ENCODE measurements around the gene SMAD2. TPM values are rescaled to one million over a fixed set of nuclear protein-coding genes. Genes with fewer than 3 reads are reported as not detected.

The SMAD2 gene
- total and polyA plus RNA-seq, 9 of the 15 experiments (the other 6 are each of a cell fraction or from before 2014, with no cell fraction given) = 9.2 to 49.6 (median 33.7) TPM

- TF ChIP-seq, protein P1, sequence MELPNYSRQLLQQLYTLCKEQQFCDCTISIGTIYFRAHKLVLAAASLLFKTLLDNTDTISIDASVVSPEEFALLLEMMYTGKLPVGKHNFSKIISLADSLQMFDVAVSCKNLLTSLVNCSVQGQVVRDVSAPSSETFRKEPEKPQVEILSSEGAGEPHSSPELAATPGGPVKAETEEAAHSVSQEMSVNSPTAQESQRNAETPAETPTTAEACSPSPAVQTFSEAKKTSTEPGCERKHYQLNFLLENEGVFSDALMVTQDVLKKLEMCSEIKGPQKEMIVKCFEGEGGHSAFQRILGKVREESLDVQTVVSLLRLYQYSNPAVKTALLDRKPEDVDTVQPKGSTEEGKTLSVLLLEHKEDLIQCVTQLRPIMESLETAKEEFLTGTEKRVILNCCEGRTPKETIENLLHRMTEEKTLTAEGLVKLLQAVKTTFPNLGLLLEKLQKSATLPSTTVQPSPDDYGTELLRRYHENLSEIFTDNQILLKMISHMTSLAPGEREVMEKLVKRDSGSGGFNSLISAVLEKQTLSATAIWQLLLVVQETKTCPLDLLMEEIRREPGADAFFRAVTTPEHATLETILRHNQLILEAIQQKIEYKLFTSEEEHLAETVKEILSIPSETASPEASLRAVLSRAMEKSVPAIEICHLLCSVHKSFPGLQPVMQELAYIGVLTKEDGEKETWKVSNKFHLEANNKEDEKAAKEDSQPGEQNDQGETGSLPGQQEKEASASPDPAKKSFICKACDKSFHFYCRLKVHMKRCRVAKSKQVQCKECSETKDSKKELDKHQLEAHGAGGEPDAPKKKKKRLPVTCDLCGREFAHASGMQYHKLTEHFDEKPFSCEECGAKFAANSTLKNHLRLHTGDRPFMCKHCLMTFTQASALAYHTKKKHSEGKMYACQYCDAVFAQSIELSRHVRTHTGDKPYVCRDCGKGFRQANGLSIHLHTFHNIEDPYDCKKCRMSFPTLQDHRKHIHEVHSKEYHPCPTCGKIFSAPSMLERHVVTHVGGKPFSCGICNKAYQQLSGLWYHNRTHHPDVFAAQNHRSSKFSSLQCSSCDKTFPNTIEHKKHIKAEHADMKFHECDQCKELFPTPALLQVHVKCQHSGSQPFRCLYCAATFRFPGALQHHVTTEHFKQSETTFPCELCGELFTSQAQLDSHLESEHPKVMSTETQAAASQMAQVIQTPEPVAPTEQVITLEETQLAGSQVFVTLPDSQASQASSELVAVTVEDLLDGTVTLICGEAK (IDR thresholded peaks at IDR 0.05) = no peak
- TF ChIP-seq, protein P1 (CRISPR knock-in tag; IDR thresholded peaks at IDR 0.05) = peak; percentile 45; the same call in 1 of the 2 replicates
- TF ChIP-seq CXXC5 (CRISPR knock-in tag; IDR thresholded peaks at IDR 0.05) = peak; percentile 89
- no peak for TF ChIP-seq CCAR2 (IDR thresholded peaks at IDR 0.05; ENCODE audit: low read depth, low read length)
- TF ChIP-seq WHSC1 (IDR thresholded peaks at IDR 0.05; ENCODE audit: low read length) = no peak
- TF ChIP-seq, protein P2, sequence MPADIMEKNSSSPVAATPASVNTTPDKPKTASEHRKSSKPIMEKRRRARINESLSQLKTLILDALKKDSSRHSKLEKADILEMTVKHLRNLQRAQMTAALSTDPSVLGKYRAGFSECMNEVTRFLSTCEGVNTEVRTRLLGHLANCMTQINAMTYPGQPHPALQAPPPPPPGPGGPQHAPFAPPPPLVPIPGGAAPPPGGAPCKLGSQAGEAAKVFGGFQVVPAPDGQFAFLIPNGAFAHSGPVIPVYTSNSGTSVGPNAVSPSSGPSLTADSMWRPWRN (IDR thresholded peaks at IDR 0.05; ENCODE audit: low read depth) = peak; percentile 15; the same call in 1 of the 2 replicates
- peak; percentile 96 for TF ChIP-seq PKNOX1 (IDR thresholded peaks at IDR 0.05)
- peak; percentile 45 for TF ChIP-seq PHF20 (IDR thresholded peaks at IDR 0.05; ENCODE audit: partially characterized antibody)
- no peak for TF ChIP-seq NCOA6 (IDR thresholded peaks at IDR 0.05)
- TF ChIP-seq E2F3 (CRISPR knock-in tag; IDR thresholded peaks at IDR 0.05) = peak; percentile 84; the same call in 1 of the 2 replicates
- TF ChIP-seq ZC3H11A (IDR thresholded peaks at IDR 0.05; ENCODE audit: low read depth, low read length) = no peak
- TF ChIP-seq NR1H2 (CRISPR knock-in tag; IDR thresholded peaks at IDR 0.05) = no peak
- TF ChIP-seq ZNF583 (CRISPR knock-in tag; IDR thresholded peaks at IDR 0.05) = no peak
- TF ChIP-seq CCNT2 (IDR thresholded peaks at IDR 0.05; ENCODE audit: borderline replicate concordance, extremely low read depth, insufficient read length, low read depth, low read length) = peak; percentile 13
- TF ChIP-seq SMARCA4 (IDR thresholded peaks at IDR 0.05) = no peak
- TF ChIP-seq HDGF (IDR thresholded peaks at IDR 0.05) = no peak
- no peak for TF ChIP-seq TCF7 (IDR thresholded peaks at IDR 0.05; ENCODE audit: borderline replicate concordance)
- TF ChIP-seq PTBP1 (IDR thresholded peaks at IDR 0.05; ENCODE audit: low read depth, low read length) = no peak
- TF ChIP-seq CEBPG (CRISPR knock-in tag; IDR thresholded peaks at IDR 0.05) = no peak
- no peak for TF ChIP-seq CEBPG (tag; conservative IDR thresholded peaks at IDR 0.05 in 1 of 2, IDR thresholded peaks at IDR 0.05 in 1 of 2)
Measured at GRCh38 chr18:47930931-47931717, 665 bp upstream of the SMAD2 start (continued).
